ENCODE measurements around the gene LCN12. TPM values are rescaled to one million over a fixed set of nuclear protein-coding genes. Genes with fewer than 3 reads are reported as not detected.

The LCN12 gene
- total RNA-seq, 6 experiments from 2014 or later = 2.7 to 36.4 (median 20.3) TPM

DNA sequence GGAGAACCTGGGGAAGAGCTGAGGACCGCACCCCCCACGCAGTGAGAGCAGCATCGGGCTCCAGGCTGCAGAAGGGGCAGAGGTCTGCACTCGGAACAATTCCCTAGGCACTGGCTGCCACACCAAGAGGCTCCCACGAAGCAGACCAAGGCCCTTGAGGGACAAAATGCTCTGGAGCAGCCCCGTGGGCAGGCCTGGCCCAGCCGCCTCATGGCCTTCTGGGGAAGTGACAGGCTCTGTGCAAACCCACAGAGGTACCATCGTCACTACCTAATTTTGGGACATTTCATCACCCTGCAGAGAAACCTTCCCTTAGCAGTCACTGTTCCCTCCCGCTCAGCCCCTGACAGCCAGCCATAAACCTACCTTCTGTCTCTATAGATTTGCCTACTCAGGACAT, 23.5 kb upstream of the LCN12 start:
- Histone ChIP-seq H3K4me1 (no peaks in the 10 kb centered on the region), H3K9me3 (no peaks in the 10 kb centered on the region), H3K27ac (no peak overlapping the region), H3K36me3 (peaks cover 0 to 12% (median 3%) of the 10 kb centered on the region in 4 donors), H3K27me3 (no peaks in the 10 kb centered on the region), H3K4me3 (no peak overlapping the region)
- intact Hi-C loops (cut with DNase I) = no loop called here
- TF ChIP-seq, protein P1, sequence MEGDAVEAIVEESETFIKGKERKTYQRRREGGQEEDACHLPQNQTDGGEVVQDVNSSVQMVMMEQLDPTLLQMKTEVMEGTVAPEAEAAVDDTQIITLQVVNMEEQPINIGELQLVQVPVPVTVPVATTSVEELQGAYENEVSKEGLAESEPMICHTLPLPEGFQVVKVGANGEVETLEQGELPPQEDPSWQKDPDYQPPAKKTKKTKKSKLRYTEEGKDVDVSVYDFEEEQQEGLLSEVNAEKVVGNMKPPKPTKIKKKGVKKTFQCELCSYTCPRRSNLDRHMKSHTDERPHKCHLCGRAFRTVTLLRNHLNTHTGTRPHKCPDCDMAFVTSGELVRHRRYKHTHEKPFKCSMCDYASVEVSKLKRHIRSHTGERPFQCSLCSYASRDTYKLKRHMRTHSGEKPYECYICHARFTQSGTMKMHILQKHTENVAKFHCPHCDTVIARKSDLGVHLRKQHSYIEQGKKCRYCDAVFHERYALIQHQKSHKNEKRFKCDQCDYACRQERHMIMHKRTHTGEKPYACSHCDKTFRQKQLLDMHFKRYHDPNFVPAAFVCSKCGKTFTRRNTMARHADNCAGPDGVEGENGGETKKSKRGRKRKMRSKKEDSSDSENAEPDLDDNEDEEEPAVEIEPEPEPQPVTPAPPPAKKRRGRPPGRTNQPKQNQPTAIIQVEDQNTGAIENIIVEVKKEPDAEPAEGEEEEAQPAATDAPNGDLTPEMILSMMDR (IDR thresholded peaks at IDR 0.05) = no peak
- TF ChIP-seq POLR2A (IDR thresholded peaks at IDR 0.05) = no peak
- ATAC-seq = peak; percentile 14 to 28 (median 20)
- DNase-seq = peak in 1 of 3 donors; percentile 45
- WGBS (ENCODE audit: insufficient coverage, low coverage, low lambda C conversion rate, missing lambda C conversion rate) = 73% methylated on average over 4 of the region's 9 CpGs

GRCh38 chr9:136930014-136930413, 22.1 kb upstream of the LCN12 start:
- no peak for ATAC-seq
- intact Hi-C loops (cut with DNase I) = loop anchor here in 1 of 2 donors (10.0 kb wide), 1 partner anchor 45 kb away; the partner anchor contains the start of gene TRAF2
- WGBS (ENCODE audit: insufficient coverage, low coverage, low lambda C conversion rate, missing lambda C conversion rate) = 89% methylated on average over 4 of the region's 4 CpGs

GRCh38 chr9:136931611-136932130, 20.4 kb upstream of the LCN12 start:
- Histone ChIP-seq H3K9me3 (no peaks in the 10 kb centered on the region), H3K4me3 (no peak overlapping the region), H3K27me3 (no peaks in the 10 kb centered on the region), H3K4me1 (peaks cover 0 to 1% (median 0%) of the 10 kb centered on the region in 4 donors), H3K27ac (no peak overlapping the region), H3K36me3 (no peaks in the 10 kb centered on the region)
- TF ChIP-seq, protein P1 (IDR thresholded peaks at IDR 0.05) = no peak
- TF ChIP-seq POLR2A (IDR thresholded peaks at IDR 0.05) = no peak
- 86% methylated on average over 2 of the region's 2 CpGs for WGBS (ENCODE audit: insufficient coverage, low coverage, low lambda C conversion rate, missing lambda C conversion rate)
- no peak for DNase-seq
- no peak for ATAC-seq
- intact Hi-C loops (cut with DNase I) = loop anchor here in 1 of 2 donors (10.0 kb wide), 1 partner anchor 47 kb away; the partner anchor contains the start of gene TRAF2

More at GRCh38 chr9:136930014-136930413, 22.1 kb upstream of the LCN12 start:
- H3K4me1 ChIP-seq = no peaks in the 10 kb centered on the region
- H3K4me3 ChIP-seq = no peak overlapping the region
- peaks cover 0 to 8% (median 0%) of the 10 kb centered on the region in 4 donors for H3K36me3 ChIP-seq
- H3K27ac ChIP-seq = no peak overlapping the region
- no peak for DNase-seq
- H3K9me3 ChIP-seq = no peaks in the 10 kb centered on the region
- no peaks in the 10 kb centered on the region for H3K27me3 ChIP-seq
- TF ChIP-seq POLR2A (IDR thresholded peaks at IDR 0.05) = no peak
- TF ChIP-seq, protein P1 (IDR thresholded peaks at IDR 0.05) = no peak

GRCh38 chr9:136934277-136934676, 17.8 kb upstream of the LCN12 start:
- Histone ChIP-seq H3K27ac (no peak overlapping the region), H3K9me3 (no peaks in the 10 kb centered on the region), H3K4me1 (peaks cover 0 to 25% (median 9%) of the 10 kb centered on the region in 4 donors), H3K36me3 (no peaks in the 10 kb centered on the region), H3K4me3 (no peak overlapping the region), H3K27me3 (no peaks in the 10 kb centered on the region)
- 39% methylated on average over 3 of the region's 3 CpGs for WGBS (ENCODE audit: insufficient coverage, low coverage, low lambda C conversion rate, missing lambda C conversion rate)
- TF ChIP-seq POLR2A (IDR thresholded peaks at IDR 0.05) = no peak
- TF ChIP-seq, protein P1 (IDR thresholded peaks at IDR 0.05) = no peak
- DNase-seq = no peak
- no peak for ATAC-seq
- intact Hi-C loops (cut with DNase I) = loop anchor here in 1 of 2 donors (10.0 kb wide), 1 partner anchor 49 kb away; the partner anchor contains the start of gene TRAF2

Data from right lobe of liver (tissue), 6 donors.